HPDE6-E6E7 (cell line): ENCODE data around the gene BHLHE23.

Source experiments
- DNase-seq: peaks from one replicate; pipeline ENCODE4 v3.0.0; 2011; ENCODE audit warnings: missing footprints; ENCODE audit errors: extremely low spot score

BHLHE23 gene

GRCh38 chr20:63025534-63026331, 19.0 kb upstream of the BHLHE23 start:
- no peak for DNase-seq

DNA sequence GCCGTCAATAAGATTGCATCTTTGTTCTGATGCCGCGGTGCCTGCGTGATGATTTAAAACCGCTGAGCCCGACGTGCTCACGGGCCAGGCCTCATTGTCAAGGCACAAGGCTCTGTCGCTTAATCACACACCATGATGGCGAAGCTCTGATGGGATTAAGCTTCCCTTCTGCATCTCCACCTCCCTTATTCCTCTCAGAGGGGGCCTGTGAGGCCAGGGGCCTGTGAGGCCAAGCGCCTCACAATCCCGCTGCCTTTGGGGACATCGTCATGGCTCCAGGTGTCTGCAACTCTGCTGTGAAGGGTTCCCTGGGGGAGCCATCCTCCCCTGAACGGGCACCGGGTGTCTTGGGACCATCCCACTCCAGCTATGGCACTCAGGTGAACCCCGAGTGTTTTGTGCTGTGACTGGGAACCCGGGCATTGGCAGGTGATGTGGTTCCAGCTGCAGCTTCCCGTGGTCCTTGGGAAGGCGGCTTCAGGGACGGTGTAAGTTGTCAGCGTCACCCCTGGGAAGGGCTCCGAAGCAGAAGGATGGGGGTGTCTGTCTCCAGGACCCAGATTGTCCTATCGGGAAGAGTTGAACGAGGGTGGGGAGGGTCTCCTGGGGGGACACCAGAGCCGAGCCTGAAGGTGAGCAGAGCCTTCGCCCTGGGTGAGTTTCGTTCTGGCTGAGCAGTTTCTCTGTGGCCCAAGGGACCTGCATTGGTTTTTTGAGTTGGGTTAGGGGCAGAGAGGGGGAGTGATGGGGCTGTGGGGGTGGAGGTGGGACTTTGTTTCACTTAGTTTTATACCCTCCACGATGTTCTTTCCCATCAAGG, 18.0 kb upstream of the BHLHE23 start:
- DNase-seq: no peak

DNA sequence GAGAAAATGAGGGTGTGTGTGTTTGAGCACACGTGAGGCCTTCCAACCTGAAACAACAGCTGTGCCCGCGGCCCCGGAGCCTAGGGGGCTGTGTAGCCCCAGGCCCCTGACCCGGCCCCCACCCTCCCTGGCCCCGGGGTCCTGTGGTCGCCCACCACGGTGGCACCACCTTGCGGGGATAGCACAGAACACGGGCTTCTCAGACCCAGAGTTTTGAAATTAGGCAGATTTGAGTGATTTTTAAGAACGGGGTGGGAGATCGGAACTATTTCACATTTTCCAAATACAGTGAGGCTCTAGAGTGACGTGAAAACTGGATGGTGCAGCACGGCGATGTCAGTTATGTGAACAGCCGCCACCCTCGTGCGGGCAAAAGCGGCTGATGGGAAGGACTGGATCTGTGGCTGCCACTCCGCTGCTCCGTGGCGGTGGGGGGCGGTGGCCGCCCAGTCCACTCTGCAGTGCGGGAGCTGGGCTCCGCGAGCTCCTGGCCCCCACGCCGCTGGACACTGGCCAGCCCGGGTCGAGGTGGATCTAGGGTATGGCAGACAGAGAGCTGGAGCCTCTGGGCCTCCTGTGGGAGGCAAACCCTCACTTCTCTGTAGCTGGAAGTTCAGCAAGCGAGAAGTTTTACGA, 17.3 kb upstream of the BHLHE23 start:
- no peak for DNase-seq

GRCh38 chr20:63023071-63023935, 16.5 kb upstream of the BHLHE23 start:
- DNase-seq: no peak

- no peak for DNase-seq
These were observed 15.7 kb upstream of the BHLHE23 start for GRCh38 chr20:63022501-63022900.

GRCh38 chr20:63021356-63022321, 14.9 kb upstream of the BHLHE23 start:
- no peak for DNase-seq

DNA sequence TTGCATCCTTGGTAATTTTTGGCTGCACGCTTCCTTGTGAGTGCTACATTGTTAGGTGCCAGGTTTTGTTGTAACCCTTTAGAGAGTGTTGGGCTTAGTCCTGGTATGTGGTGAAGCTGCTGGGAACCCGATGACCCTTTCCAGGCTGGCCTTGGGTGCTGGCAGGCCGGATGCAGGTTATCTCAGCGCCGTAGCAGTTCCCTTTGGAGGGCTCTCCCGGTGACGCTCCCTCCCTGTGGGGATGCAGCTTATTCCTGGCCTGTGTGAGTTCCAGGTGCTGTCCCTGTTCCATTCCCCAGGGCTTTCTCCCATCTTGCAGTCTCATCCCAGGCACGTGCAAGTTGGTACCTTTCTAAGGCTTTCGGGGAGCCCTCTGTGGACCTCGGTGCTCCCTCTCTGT, 13.9 kb upstream of the BHLHE23 start:
- DNase-seq: no peak

GRCh38 chr20:63017826-63018411, 11.2 kb upstream of the BHLHE23 start:
- no peak for DNase-seq

DNA sequence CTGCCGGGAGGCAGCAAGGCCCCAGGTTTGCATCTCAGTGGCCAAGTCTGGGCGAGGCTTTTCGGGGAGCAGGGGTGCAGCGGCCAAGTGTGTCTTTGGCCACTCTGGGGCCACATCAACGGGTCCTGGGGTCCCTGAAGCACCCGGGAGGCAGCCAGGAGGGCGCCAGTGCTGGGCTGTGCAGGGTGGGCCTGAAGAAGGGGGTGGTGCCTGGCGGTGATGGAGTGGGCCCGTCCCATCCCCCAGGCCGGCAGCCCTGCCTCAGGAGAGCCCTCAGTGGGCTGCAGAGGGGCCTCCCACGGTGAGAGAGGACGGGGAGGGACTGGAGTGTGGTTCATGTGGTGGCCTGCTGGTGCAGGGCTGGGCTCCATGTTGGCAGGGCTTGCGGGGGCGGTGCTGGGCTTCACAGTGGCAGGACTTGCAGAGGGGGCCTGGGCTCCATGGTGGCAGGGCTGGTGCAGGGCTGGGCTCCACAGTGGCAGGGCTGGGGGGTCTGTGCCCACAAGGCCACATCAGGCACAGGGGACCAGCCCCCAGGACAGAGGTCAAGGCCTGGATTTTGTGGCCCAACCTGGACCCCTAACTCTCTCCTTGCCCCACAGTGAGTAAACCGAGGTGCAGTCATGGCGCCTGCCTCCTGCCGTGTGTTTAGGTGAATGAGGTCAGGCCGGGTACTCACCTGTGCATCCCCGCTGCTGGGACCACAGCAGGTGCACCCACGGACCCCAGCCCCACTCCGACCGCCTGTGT, 10.5 kb upstream of the BHLHE23 start:
- no peak for DNase-seq

GRCh38 chr20:63016514-63017075, 9.8 kb upstream of the BHLHE23 start:
- DNase-seq: no peak

GRCh38 chr20:63015662-63016361, 9.0 kb upstream of the BHLHE23 start:
- no peak for DNase-seq

DNA sequence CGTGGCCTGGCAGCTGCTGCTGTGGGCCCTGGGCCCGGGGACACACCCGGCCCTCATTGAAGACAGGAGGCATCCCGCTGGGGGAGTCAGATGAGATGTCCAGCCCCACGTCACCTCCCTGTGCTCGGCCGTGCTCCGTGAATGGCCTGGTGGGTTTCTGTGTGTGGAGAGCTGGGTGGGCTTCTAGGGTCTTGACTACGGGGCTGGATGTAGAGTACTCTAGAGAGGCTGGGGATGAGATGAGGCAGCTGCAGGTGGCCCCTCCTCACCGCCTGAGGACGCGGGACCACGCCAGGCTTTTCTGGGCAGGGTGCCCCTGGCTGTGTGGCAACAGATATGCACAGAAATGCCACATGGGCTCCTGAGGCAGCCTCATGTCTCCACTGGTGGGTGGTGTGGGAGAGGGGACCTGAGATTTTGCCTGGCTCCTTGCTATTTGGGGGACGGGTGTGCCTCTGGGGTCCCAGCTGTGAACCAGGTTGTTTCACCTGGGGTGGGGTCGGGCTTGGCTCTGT, 8.4 kb upstream of the BHLHE23 start:
- DNase-seq: no peak

DNA sequence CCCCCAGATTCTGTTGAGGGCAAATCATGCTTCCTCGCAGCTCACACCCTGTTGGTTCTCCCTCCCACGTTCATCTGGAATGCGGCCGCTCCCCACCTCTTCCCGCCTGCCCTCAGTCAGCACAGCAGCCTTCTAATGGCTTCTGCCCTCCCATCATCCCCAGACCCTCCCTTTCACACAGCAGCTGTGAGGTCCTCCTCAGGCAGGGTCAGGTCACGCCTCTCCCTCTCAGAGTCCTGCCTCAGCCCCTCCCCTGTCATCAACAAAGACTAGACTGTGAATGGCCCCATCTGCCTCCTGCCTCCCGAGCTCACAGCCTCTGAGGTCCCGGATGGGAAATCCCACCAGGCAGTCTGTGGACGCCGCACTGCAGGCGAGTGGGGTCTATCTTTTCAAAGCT, 7.9 kb upstream of the BHLHE23 start:
- DNase-seq: no peak

DNA sequence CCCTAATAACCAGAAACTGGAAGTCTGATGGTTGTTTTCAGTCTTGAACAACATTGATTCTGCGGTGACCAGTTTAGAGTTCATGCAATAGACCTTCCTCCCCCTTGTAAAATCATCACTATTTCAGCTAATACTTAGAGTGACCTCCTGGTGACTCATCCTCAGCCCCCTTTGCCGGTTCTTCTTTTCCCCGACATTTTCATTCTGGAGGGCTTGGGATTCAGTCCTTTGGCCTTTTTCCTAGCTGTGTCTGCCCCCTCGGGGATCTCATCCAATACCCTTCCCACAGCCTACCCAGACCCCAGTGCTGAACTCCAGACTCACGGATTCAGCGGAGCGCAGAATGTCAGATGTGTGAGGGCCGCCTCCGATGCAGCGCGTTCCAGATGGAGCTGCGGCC, 7.5 kb upstream of the BHLHE23 start:
- no peak for DNase-seq

DNA sequence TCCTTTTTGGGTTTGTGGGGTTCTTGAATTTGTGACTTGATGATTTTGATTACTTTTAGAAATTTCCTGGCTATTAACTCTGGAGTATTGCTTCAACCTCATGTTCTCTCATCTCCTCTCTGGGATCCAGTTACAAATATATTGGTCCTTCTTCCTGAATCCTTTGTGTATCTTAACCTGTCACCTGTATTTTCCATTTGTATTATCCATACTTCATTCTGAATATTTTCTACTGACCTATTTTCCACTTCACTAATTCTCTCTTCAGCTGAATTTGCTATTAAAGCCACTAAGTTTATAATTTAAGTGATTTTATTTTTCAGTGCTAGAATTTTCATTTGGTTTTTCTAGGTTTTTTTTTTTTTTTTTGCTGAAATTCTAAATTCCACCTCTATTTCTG, 6.4 kb upstream of the BHLHE23 start:
- DNase-seq: no peak

GRCh38 chr20:63011798-63012197, 5.0 kb upstream of the BHLHE23 start:
- no peak for DNase-seq

- DNase-seq: no peak
These were observed 3.4 kb upstream of the BHLHE23 start for GRCh38 chr20:63009988-63010769.
